Measurements from ENCODE around the gene PPP1R16B.

Gene PPP1R16B

GRCh38 chr20:38818113-38819065 lies 12.9 kb downstream of the PPP1R16B start:
- TF ChIP-seq CTCF (conservative IDR thresholded peaks at IDR 0.05; ENCODE audit: low read depth), result no peak
- POLR2A ChIA-PET (ENCODE audit: low non-redundant PET), result interaction anchor here (0.5 to 0.6 kb wide), 2 partner anchors 28 to 58 kb away, joined by 5 to 9 read pairs; no protein-coding TSS in a partner anchor
- CTCF ChIA-PET, result interaction anchor here (0.7 to 0.8 kb wide), 3 partner anchors 19 to 705 kb away, joined by 4 read pairs; partner anchors contain the start of gene FAM83D

GRCh38 chr20:38825571-38825900 lies 20.0 kb downstream of the PPP1R16B start:
- no peak overlapping the region for H3K27ac ChIP-seq
- POLR2A ChIA-PET (ENCODE audit: low non-redundant PET), result no interaction called here
- DNase-seq (ENCODE audit: low spot score), result no peak
- TF ChIP-seq CTCF (conservative IDR thresholded peaks at IDR 0.05; ENCODE audit: low read depth), result no peak
- CTCF ChIA-PET, result no interaction called here

More at GRCh38 chr20:38818113-38819065, 12.9 kb downstream of the PPP1R16B start:
- no peak for DNase-seq (ENCODE audit: low spot score)
- no peak overlapping the region for H3K27ac ChIP-seq

- CTCF ChIA-PET, result interaction anchor here (0.6 kb wide), 1 partner anchor 49 kb away, joined by 7 read pairs; no protein-coding TSS in a partner anchor
- DNase-seq (ENCODE audit: low spot score), result peak; percentile 59
- TF ChIP-seq CTCF (conservative IDR thresholded peaks at IDR 0.05; ENCODE audit: low read depth), result no peak
- POLR2A ChIA-PET (ENCODE audit: low non-redundant PET), result no interaction called here
- no peak overlapping the region for H3K27ac ChIP-seq
These were observed 20.6 kb downstream of the PPP1R16B start for GRCh38 chr20:38825901-38826625.

- CTCF ChIA-PET, result interaction anchor here (0.6 to 0.7 kb wide), 3 partner anchors 30 to 1451 kb away, joined by 3 to 4 read pairs (median 4); no protein-coding TSS in a partner anchor
- no peak overlapping the region for H3K27ac ChIP-seq
- DNase-seq (ENCODE audit: low spot score), result no peak
- TF ChIP-seq CTCF (conservative IDR thresholded peaks at IDR 0.05; ENCODE audit: low read depth), result no peak
- POLR2A ChIA-PET (ENCODE audit: low non-redundant PET), result no interaction called here
These were observed 22.3 kb downstream of the PPP1R16B start for GRCh38 chr20:38827770-38828281.

GRCh38 chr20:38828514-38829295 lies 23.2 kb downstream of the PPP1R16B start:
- POLR2A ChIA-PET (ENCODE audit: low non-redundant PET), result no interaction called here
- no peak overlapping the region for H3K27ac ChIP-seq
- TF ChIP-seq CTCF (conservative IDR thresholded peaks at IDR 0.05; ENCODE audit: low read depth), result no peak
- CTCF ChIA-PET, result interaction anchor here (0.6 to 0.7 kb wide), 2 partner anchors 29 to 1451 kb away, joined by 3 to 4 read pairs; no protein-coding TSS in a partner anchor
- DNase-seq (ENCODE audit: low spot score), result no peak

Data from RWPE1 (cell line).